ENCODE results near the gene HAGH. TPM values are rescaled to one million over a fixed set of nuclear protein-coding genes. Genes with fewer than 3 reads are reported as not detected.

HAGH gene
- polyA plus RNA-seq, 6 donors from 2014 or later: 21.1 to 68.5 (median 39.1) TPM

- ATAC-seq (ENCODE audit: low read depth in 2 of 2) (no peak), DNase-seq (no peak)
- Mint-ChIP-seq H3K4me1 (peaks cover 21 to 27% (median 25%) of the 10 kb centered on the region in 3 donors), H3K4me3 (peak overlapping the region in 3 of 8 donors; percentile 56 to 64 (median 63)), H3K27me3 (no peaks in the 10 kb centered on the region), H3K36me3 (no peaks in the 10 kb centered on the region), H3K27ac (peak overlapping the region in 2 of 6 donors; percentile 33 to 81), H3K9me3 (no peaks in the 10 kb centered on the region)
Observed at GRCh38 chr16:1776672-1776955, 50.0 kb downstream of the HAGH start.

GRCh38 chr16:1775846-1776671 is 50.6 kb downstream of the HAGH start:
- Mint-ChIP-seq H3K27ac (peak overlapping the region in 1 of 6 donors; percentile 81), H3K4me3 (peak overlapping the region in 3 of 8 donors; percentile 56 to 64 (median 63)), H3K36me3 (no peaks in the 10 kb centered on the region), H3K9me3 (no peaks in the 10 kb centered on the region), H3K4me1 (peaks cover 16 to 22% (median 20%) of the 10 kb centered on the region in 3 donors), H3K27me3 (no peaks in the 10 kb centered on the region)
- DNase-seq (no peak), ATAC-seq (ENCODE audit: low read depth in 2 of 2) (no peak)

- no peak for DNase-seq
- Mint-ChIP-seq H3K27ac (peak overlapping the region in 1 of 6 donors; percentile 36), H3K4me1 (peaks cover 16 to 22% (median 20%) of the 10 kb centered on the region in 3 donors), H3K9me3 (no peaks in the 10 kb centered on the region), H3K4me3 (peak overlapping the region in 4 of 8 donors; percentile 19 to 76 (median 40)), H3K36me3 (no peaks in the 10 kb centered on the region), H3K27me3 (no peaks in the 10 kb centered on the region)
- ATAC-seq (ENCODE audit: low read depth in 2 of 2): no peak
Observed at GRCh38 chr16:1775006-1775845, 51.4 kb downstream of the HAGH start.

- ATAC-seq (ENCODE audit: low read depth in 2 of 2): no peak
- H3K4me1 Mint-ChIP-seq: peaks cover 19 to 26% (median 23%) of the 10 kb centered on the region in 3 donors
- H3K9me3 Mint-ChIP-seq: no peaks in the 10 kb centered on the region
- no peaks in the 10 kb centered on the region for H3K36me3 Mint-ChIP-seq
- no peak overlapping the region for H3K27ac Mint-ChIP-seq
- no peak for DNase-seq
- no peaks in the 10 kb centered on the region for H3K27me3 Mint-ChIP-seq
- peak overlapping the region in 5 of 8 donors; percentile 90 to 97 (median 93) for H3K4me3 Mint-ChIP-seq
Observed at GRCh38 chr16:1774448-1774780, 52.2 kb downstream of the HAGH start.

- Mint-ChIP-seq H3K4me1 (peaks cover 17 to 22% (median 21%) of the 10 kb centered on the region in 3 donors), H3K36me3 (no peaks in the 10 kb centered on the region), H3K9me3 (no peaks in the 10 kb centered on the region), H3K27ac (peak overlapping the region in 2 of 6 donors; percentile 43 to 70), H3K4me3 (peak overlapping the region; percentile 72 to 97 (median 92)), H3K27me3 (no peaks in the 10 kb centered on the region)
- no peak for DNase-seq
- ATAC-seq (ENCODE audit: low read depth in 2 of 2): peak; percentile 13 to 17
Observed at GRCh38 chr16:1773703-1774447, 52.8 kb downstream of the HAGH start.

GRCh38 chr16:1772908-1773702 is 53.5 kb downstream of the HAGH start, which contains the start of gene MRPS34:
TSS of gene MRPS34 (minus strand) at chr16:1773134. CDS start at chr16:1773119, 15 bp downstream.
- Mint-ChIP-seq H3K4me1 (peaks cover 21 to 22% (median 21%) of the 10 kb centered on the region in 3 donors), H3K27me3 (no peaks in the 10 kb centered on the region), H3K4me3 (peak within 1 kb of the TSS; percentile 92 to 97 (median 94)), H3K27ac (peak within 1 kb of the TSS; percentile 80 to 98 (median 92)), H3K36me3 (no peaks in the 10 kb centered on the region), H3K9me3 (no peaks in the 10 kb centered on the region)
- DNase-seq: peak; percentile 74
- ATAC-seq (ENCODE audit: low read depth in 2 of 2): peak; percentile 62 to 66

- peak within 1 kb of the TSS; percentile 80 to 98 (median 92) for H3K27ac Mint-ChIP-seq
- peak within 1 kb of the TSS; percentile 92 to 97 (median 94) for H3K4me3 Mint-ChIP-seq
- H3K27me3 Mint-ChIP-seq: no peaks in the 10 kb centered on the region
- no peaks in the 10 kb centered on the region for H3K9me3 Mint-ChIP-seq
- peak; percentile 10 for DNase-seq
- peaks cover 21 to 22% (median 21%) of the 10 kb centered on the region in 3 donors for H3K4me1 Mint-ChIP-seq
- no peaks in the 10 kb centered on the region for H3K36me3 Mint-ChIP-seq
- ATAC-seq (ENCODE audit: low read depth in 2 of 2): peak; percentile 6 to 21
Observed at GRCh38 chr16:1772362-1772907, 54.2 kb downstream of the HAGH start, which contains the start of gene EME2. TSS of gene EME2 (plus strand) at chr16:1772810. CDS start at chr16:1773228, 418 bp downstream.

- no peaks in the 10 kb centered on the region for H3K27me3 Mint-ChIP-seq
- H3K4me3 Mint-ChIP-seq: peak overlapping the region; percentile 92 to 97 (median 94)
- peak overlapping the region; percentile 60 to 98 (median 92) for H3K27ac Mint-ChIP-seq
- H3K4me1 Mint-ChIP-seq: peaks cover 21 to 22% (median 21%) of the 10 kb centered on the region in 3 donors
- ATAC-seq (ENCODE audit: low read depth in 2 of 2) (no peak), DNase-seq (no peak)
- H3K36me3 Mint-ChIP-seq: no peaks in the 10 kb centered on the region
- H3K9me3 Mint-ChIP-seq: no peaks in the 10 kb centered on the region
Observed at GRCh38 chr16:1771864-1772361, 54.7 kb downstream of the HAGH start.

- Mint-ChIP-seq H3K36me3 (no peaks in the 10 kb centered on the region), H3K4me3 (peak within 1 kb of the TSS; percentile 92 to 97 (median 94)), H3K9me3 (no peaks in the 10 kb centered on the region), H3K27me3 (no peaks in the 10 kb centered on the region), H3K4me1 (peaks cover 21 to 22% (median 21%) of the 10 kb centered on the region in 3 donors), H3K27ac (peak within 1 kb of the TSS; percentile 60 to 98 (median 92))
- peak; percentile 45 for ATAC-seq (ENCODE audit: low read depth in 2 of 2)
- peak; percentile 65 for DNase-seq
Observed at GRCh38 chr16:1771188-1771863, 55.3 kb downstream of the HAGH start, which contains the start of gene NME3. TSS of gene NME3 (minus strand) at chr16:1771543. CDS start at chr16:1771534, 9 bp downstream.

GRCh38 chr16:1770328-1771187 is 56.1 kb downstream of the HAGH start:
- Mint-ChIP-seq H3K9me3 (no peaks in the 10 kb centered on the region), H3K27me3 (no peaks in the 10 kb centered on the region), H3K27ac (peak overlapping the region in 5 of 6 donors; percentile 19 to 91 (median 66)), H3K4me3 (peak overlapping the region; percentile 57 to 97 (median 83)), H3K4me1 (peaks cover 21 to 22% (median 21%) of the 10 kb centered on the region in 3 donors), H3K36me3 (no peaks in the 10 kb centered on the region)
- ATAC-seq (ENCODE audit: low read depth in 2 of 2) (peak; percentile 43 to 54), DNase-seq (peak; percentile 47)
